ENCODE results near the gene UGT3A1. TPM values are rescaled to one million over a fixed set of nuclear protein-coding genes. Genes with fewer than 3 reads are reported as not detected.

UGT3A1 gene
- total and polyA plus RNA-seq, 5 donors = not detected

DNA sequence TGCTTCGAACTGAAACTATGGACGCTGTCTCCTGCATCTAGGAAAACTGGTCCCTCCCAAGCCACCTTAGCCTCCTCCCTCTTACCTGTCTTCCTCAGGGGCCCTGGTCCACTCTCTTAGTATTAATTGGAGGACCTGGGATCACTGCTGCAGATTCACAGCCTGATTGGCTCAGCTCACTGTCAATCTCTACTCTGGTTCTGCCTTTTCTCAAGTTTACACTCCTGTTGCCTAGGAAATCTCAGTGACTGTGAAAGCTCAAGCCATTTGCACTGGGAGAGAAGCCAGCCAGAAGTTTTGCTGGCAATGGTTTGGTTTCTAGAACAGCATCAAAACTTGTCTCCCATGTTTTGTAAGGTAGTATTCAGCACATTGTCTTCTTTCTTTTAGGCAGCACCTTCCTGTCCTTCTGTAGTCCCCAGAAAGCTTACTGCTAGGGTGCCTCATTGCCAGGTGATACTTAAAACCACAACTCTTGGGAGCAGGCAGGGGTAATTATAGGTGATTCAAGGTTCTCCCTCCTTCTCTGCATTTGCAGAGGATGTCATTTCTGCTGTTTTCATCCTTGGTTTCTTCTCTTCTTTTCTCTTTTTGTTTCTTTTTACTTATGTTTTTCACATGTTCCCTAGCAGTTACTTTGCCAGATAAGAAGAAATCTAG lies 52.5 kb downstream of the UGT3A1 start, which contains the start of gene CAPSL:
Gene CAPSL, minus strand, starts transcription at position 55 of the 660 bp plus-strand sequence. CDS start 17,502 bp downstream, outside the sequence.
- 43% methylated on average over 2 of the region's 2 CpGs for WGBS
- ATAC-seq (peak in 1 of 2 donors; percentile 55), DNase-seq (peak in 1 of 3 donors; percentile 45)
- H3K27ac ChIP-seq (ENCODE audit: low read length) = no peak within 1 kb of the TSS
- H3K9me3 ChIP-seq (ENCODE audit: control insufficient read depth, low read length) = no peaks in the 10 kb centered on the region
- H3K27me3 ChIP-seq (ENCODE audit: control insufficient read depth, insufficient read depth) = no peaks in the 10 kb centered on the region
- no peak within 1 kb of the TSS for H3K4me3 ChIP-seq (ENCODE audit: low read length)
- H3K4me1 ChIP-seq (ENCODE audit: control insufficient read depth, insufficient read depth, low read length) = no peaks in the 10 kb centered on the region
- intact Hi-C loops (cut with DNase I) = no loop called here

DNA sequence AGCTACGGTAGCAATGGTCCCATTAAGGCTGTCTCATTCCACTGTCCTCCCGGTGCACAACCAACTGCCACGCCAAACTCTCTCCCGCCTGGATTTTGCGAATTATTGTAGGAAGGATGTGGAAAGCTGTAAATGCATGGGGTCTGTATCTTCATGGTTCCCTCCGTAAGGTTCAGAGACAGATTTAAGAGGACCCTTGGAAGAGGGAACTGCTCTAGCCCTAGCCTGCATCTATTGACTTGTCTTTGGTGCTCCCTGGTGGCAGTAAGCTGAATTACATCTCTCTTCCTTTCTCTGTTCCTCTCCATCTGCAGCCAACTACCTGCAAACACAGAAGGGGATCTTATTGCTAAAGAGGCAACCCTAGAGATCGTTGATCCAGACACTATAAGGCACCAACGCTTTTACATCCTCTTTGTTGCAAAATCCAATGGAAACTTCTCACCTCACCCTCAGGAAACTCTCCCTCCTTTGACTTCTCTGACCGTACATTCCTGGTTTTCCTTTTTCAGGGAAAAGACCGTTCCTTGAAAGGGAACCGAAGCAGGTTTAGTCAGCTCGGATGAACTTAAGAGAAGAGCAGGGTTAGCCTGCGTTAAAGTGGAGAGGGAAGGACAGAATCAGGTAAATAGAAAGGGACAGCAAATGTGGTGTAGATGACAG lies 64.7 kb downstream of the UGT3A1 start:
- 30% methylated on average over 13 of the region's 13 CpGs for whole genome bisulfite sequencing
- no peak for DNase-seq
- ATAC-seq = peak; percentile 65 to 79
- no peak overlapping the region for H3K27ac ChIP-seq (ENCODE audit: low read length)
- intact Hi-C loops (cut with DNase I) = loop anchor here (2.0 to 10.0 kb wide), 6 partner anchors 149 to 842 kb away; partner anchors contain the start of gene SPEF2 (in 2 of the 4)
- H3K4me1 ChIP-seq (ENCODE audit: control insufficient read depth, insufficient read depth, low read length) = no peaks in the 10 kb centered on the region
- no peak overlapping the region for H3K4me3 ChIP-seq (ENCODE audit: low read length)
- no peaks in the 10 kb centered on the region for H3K9me3 ChIP-seq (ENCODE audit: control insufficient read depth, low read length)
- no peaks in the 10 kb centered on the region for H3K27me3 ChIP-seq (ENCODE audit: control insufficient read depth, insufficient read depth)

DNA sequence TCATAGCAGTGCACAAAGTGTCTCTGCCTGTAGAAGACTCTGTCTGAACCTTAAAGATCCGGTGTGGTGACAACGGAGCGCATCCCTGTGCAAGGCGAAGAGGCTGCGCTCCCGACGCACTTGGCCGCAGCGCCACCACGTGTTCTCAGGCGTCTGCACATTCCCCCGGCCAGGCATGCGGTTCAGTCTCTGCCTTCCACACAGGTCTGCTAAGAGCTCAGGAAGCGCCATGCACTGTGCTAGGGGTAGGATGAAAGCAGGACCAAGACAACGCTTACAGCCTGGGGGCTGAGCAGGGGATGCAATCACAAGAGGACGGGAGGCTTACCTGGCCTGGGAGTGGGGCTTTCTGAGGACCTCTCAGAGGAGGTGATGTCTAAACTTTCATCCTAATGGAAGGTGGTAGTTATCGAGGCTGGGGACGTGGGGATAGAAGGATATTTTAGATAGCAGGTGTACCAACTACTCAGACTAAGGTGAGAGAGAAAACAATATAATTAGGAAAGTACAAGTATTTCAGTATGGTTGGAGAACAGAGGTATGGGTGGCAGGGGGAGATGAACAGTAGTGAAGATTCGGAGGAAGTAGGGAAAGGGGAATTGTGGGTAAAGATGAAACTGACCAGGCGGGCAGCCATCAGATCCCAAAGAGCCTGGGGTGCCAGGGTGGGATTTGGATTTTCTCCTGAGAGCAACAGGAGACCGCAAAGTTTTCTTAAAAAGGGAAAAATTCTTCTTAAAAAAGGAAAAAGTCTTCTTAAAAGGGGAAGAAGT lies 66.1 kb downstream of the UGT3A1 start:
- no peak overlapping the region for H3K27ac ChIP-seq (ENCODE audit: low read length)
- H3K4me1 ChIP-seq (ENCODE audit: control insufficient read depth, insufficient read depth, low read length) = no peaks in the 10 kb centered on the region
- H3K9me3 ChIP-seq (ENCODE audit: control insufficient read depth, low read length) = no peaks in the 10 kb centered on the region
- intact Hi-C loops (cut with DNase I) = loop anchor here (5.0 to 10.0 kb wide), 6 partner anchors 148 to 840 kb away; partner anchors contain the start of gene SPEF2 (in 2 of the 4)
- H3K27me3 ChIP-seq (ENCODE audit: control insufficient read depth, insufficient read depth) = no peaks in the 10 kb centered on the region
- 13% methylated on average over 21 of the region's 21 CpGs for WGBS
- peak; percentile 30 to 81 (median 77) for DNase-seq
- peak; percentile 73 for ATAC-seq
- no peak overlapping the region for H3K4me3 ChIP-seq (ENCODE audit: low read length)

DNA sequence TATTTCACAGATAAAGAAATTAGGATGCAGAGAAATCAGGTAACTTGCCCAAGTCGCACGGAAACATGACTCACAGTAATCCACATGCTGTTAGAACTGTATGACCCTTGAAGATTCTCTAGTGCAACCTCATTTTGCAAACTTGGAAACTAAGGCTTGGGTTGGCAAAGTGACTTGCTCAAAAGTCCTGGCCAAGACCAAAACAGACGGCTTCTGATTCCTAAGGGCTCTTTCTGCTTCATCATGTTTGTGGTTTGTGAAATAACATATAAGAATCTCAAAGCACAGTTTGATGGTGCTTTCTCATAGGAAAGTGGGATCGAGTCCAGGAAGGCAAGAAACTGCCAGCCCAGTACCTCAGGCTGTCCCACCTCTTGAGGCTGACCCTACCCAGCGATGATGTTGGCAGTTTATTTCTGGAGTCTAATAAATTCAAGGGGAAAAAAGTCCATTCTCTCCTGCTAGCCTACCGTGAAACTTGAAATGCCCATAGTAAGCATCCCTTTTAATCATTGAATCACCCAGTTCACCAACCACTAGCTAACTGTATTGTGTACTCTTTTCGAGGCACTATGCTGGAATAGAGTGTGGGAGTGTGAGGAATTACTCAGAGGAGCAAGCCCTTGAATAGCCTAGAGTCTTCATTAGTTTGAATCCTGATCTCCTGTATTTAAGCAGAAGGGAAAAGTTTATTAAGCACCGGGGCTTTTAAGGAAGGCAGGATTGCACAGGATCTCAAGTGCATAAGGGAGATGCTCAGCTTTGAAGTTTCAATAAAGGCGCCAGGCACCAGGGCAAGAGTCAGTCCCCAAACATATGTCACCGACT lies 66.9 kb downstream of the UGT3A1 start:
- intact Hi-C loops (cut with DNase I) = loop anchor here (5.0 to 10.0 kb wide), 4 partner anchors 150 to 840 kb away; no protein-coding TSS in a partner anchor
- ATAC-seq = no peak
- H3K4me3 ChIP-seq (ENCODE audit: low read length) = no peak overlapping the region
- DNase-seq = no peak
- WGBS = 55% methylated on average over 10 of the region's 10 CpGs
- no peak overlapping the region for H3K27ac ChIP-seq (ENCODE audit: low read length)
- H3K9me3 ChIP-seq (ENCODE audit: control insufficient read depth, low read length) = peaks cover 2% of the 10 kb centered on the region
- no peaks in the 10 kb centered on the region for H3K4me1 ChIP-seq (ENCODE audit: control insufficient read depth, insufficient read depth, low read length)
- H3K27me3 ChIP-seq (ENCODE audit: control insufficient read depth, insufficient read depth) = no peaks in the 10 kb centered on the region

DNA sequence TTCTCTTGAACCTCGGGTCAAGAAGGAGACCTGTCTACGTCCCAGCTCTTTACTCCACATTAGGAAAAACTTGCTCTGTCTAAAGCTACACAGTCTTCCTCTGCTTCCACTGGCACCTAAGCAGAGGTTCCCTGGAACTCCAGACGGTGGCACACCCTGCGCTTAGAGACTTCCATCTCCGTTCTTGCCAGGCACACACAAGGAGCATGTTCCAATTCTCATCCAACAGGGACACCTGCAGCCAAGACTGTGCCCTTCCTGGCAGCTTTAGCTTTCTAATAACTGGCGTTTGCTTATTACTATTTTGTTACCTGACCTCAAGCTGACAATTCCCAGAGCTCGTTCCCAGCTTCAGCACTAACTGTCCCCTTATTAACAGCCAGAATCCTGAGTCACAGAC lies 68.7 kb downstream of the UGT3A1 start:
- DNase-seq = no peak
- H3K27me3 ChIP-seq (ENCODE audit: control insufficient read depth, insufficient read depth) = no peaks in the 10 kb centered on the region
- H3K4me3 ChIP-seq (ENCODE audit: low read length) = no peak overlapping the region
- H3K9me3 ChIP-seq (ENCODE audit: control insufficient read depth, low read length) = peaks cover 2% of the 10 kb centered on the region
- no peaks in the 10 kb centered on the region for H3K4me1 ChIP-seq (ENCODE audit: control insufficient read depth, insufficient read depth, low read length)
- no peak for ATAC-seq
- intact Hi-C loops (cut with DNase I) = loop anchor here (5.0 to 10.0 kb wide), 4 partner anchors 148 to 838 kb away; no protein-coding TSS in a partner anchor
- 75% methylated on average over 7 of the region's 7 CpGs for WGBS
- no peak overlapping the region for H3K27ac ChIP-seq (ENCODE audit: low read length)

DNA sequence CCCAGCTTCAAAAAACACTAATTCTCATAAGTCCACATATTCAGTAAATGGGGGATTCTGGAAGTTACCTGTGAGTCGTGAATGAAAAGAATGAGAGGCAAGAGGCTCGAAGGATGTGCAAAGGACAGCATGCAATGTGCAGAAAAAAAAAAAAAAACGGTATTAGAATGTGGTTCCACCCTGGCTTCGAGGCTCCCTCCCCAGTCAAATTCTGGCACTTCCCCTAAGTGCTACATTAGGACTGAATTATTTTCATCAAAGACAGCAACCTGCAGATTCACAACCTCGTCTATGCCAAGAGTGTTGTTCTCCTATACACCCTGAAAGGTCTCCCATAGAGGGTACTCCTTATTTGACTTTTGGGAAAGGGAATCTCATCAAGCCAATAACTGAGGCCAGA lies 69.3 kb downstream of the UGT3A1 start:
- ATAC-seq (no peak), DNase-seq (no peak)
- Histone ChIP-seq H3K4me1 (ENCODE audit: control insufficient read depth, insufficient read depth, low read length) (no peaks in the 10 kb centered on the region), H3K27me3 (ENCODE audit: control insufficient read depth, insufficient read depth) (no peaks in the 10 kb centered on the region), H3K9me3 (ENCODE audit: control insufficient read depth, low read length) (peaks cover 2% of the 10 kb centered on the region), H3K4me3 (ENCODE audit: low read length) (no peak overlapping the region), H3K27ac (ENCODE audit: low read length) (no peak overlapping the region)
- intact Hi-C loops (cut with DNase I) = loop anchor here (2.0 to 10.0 kb wide), 5 partner anchors 145 to 837 kb away; no protein-coding TSS in a partner anchor
- 65% methylated on average over 5 of the region's 5 CpGs for WGBS

DNA sequence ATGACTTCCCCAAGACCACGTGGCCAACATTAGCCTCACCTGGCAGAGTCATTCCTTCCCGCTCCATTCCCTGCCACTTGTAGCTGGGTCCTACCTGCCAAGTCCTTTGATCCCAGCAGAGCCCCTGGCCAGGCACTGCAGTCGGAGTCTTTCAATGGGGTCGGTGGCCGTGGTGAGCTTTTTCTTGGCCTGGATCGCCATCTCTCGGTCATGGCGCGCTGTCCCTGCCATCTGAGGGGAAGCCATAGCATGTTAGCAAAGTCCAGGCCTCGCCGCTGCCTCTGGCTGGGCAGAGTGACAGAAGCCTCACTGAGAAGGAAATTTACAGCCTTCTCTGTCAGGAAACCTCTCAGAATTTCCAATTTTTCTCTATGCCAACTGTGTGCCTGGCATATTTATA lies 70.3 kb downstream of the UGT3A1 start:
- H3K27ac ChIP-seq (ENCODE audit: low read length) = no peak overlapping the region
- H3K27me3 ChIP-seq (ENCODE audit: control insufficient read depth, insufficient read depth) = no peaks in the 10 kb centered on the region
- H3K4me3 ChIP-seq (ENCODE audit: low read length) = no peak overlapping the region
- H3K4me1 ChIP-seq (ENCODE audit: control insufficient read depth, insufficient read depth, low read length) = no peaks in the 10 kb centered on the region
- ATAC-seq = no peak
- no peak for DNase-seq
- intact Hi-C loops (cut with DNase I) = loop anchor here (2.0 to 10.0 kb wide), 5 partner anchors 144 to 836 kb away; no protein-coding TSS in a partner anchor
- peaks cover 2% of the 10 kb centered on the region for H3K9me3 ChIP-seq (ENCODE audit: control insufficient read depth, low read length)
- WGBS = 70% methylated on average over 11 of the region's 11 CpGs

DNA sequence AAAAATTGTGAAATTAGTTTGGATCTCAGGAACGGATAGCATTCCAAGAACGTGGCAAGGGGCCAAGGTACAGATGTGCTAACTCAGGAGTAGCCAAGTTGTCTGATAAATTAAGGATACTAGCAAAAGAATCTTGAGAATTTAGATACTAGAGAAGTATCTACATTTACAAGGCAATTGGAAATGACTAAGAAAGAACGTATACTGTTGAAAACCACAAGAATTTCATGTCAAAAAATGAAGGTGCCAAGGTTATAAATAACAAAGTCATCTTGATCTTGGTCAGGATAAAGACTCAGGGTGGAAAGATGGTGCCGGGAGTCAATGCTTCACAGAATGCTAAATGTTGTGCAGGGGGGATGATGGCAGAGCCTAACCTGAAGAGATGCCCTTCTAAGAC lies 72.0 kb downstream of the UGT3A1 start:
- no peak for ATAC-seq
- Histone ChIP-seq H3K4me1 (ENCODE audit: control insufficient read depth, insufficient read depth, low read length) (no peaks in the 10 kb centered on the region), H3K27ac (ENCODE audit: low read length) (no peak overlapping the region), H3K4me3 (ENCODE audit: low read length) (no peak overlapping the region), H3K9me3 (ENCODE audit: control insufficient read depth, low read length) (peaks cover 2% of the 10 kb centered on the region), H3K27me3 (ENCODE audit: control insufficient read depth, insufficient read depth) (no peaks in the 10 kb centered on the region)
- WGBS = 41% methylated on average over 4 of the region's 4 CpGs
- no peak for DNase-seq
- intact Hi-C loops (cut with DNase I) = no loop called here

DNA sequence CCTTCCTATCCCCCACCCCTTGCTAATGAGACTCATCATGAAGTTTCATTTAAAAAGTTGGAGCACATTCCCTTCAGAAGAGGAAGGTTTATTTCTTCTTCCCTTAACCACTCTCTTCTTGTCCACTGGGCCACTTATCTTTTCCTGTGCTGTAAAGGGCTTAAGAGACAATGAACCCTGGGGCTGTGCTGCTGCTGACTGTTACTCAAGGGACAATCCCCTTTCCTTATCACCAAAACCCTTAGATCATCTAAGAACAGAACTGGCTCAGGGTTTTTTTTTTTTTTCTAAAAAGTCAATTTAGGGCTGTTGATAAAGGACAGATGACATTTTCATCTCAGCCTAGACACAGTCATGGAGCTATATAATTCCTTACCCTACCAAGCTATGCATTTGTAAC lies 82.4 kb downstream of the UGT3A1 start:
- peaks cover 6% of the 10 kb centered on the region for H3K9me3 ChIP-seq (ENCODE audit: control insufficient read depth, low read length)
- no peak for ATAC-seq
- no peaks in the 10 kb centered on the region for H3K27me3 ChIP-seq (ENCODE audit: control insufficient read depth, insufficient read depth)
- H3K4me3 ChIP-seq (ENCODE audit: low read length) = no peak overlapping the region
- intact Hi-C loops (cut with DNase I) = no loop called here
- DNase-seq = no peak
- no peak overlapping the region for H3K27ac ChIP-seq (ENCODE audit: low read length)
- no peaks in the 10 kb centered on the region for H3K4me1 ChIP-seq (ENCODE audit: control insufficient read depth, insufficient read depth, low read length)

DNA sequence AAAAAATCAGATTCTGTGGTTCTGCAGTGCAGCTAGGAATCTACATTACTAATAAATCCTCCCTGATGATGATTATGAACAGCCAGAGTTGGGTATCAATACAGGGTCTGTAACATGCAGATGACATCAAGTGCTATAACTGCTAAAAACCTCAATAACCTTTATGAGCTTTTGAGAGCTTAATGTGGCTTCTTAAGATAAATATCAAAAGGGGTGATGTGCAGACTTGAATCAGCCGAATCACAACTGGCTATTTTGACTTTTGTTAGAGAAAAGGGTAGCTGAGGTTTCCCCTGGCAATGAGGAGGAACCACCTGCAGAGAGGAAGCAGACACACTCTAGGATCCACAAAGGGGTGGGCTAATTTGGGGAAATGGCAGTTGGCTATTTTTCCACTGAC lies 83.0 kb downstream of the UGT3A1 start:
- no peaks in the 10 kb centered on the region for H3K4me1 ChIP-seq (ENCODE audit: control insufficient read depth, insufficient read depth, low read length)
- WGBS = 37% methylated on average over 1 of the region's 1 CpG
- DNase-seq (no peak), ATAC-seq (no peak)
- no peak overlapping the region for H3K27ac ChIP-seq (ENCODE audit: low read length)
- H3K27me3 ChIP-seq (ENCODE audit: control insufficient read depth, insufficient read depth) = no peaks in the 10 kb centered on the region
- intact Hi-C loops (cut with DNase I) = no loop called here
- peaks cover 6% of the 10 kb centered on the region for H3K9me3 ChIP-seq (ENCODE audit: control insufficient read depth, low read length)
- no peak overlapping the region for H3K4me3 ChIP-seq (ENCODE audit: low read length)
